ENCODE results near the gene RFT1. TPM values are rescaled to one million over a fixed set of nuclear protein-coding genes. Genes with fewer than 3 reads are reported as not detected.

Gene RFT1
- total and polyA plus RNA-seq, 2 donors (not counting 3 experiments of a cell fraction or from before 2014, with no cell fraction given): 29.8 to 39.9 TPM

GRCh38 chr3:53144862-53145712 lies 14.9 kb upstream of the RFT1 start:
- H3K36me3 ChIP-seq (ENCODE audit: control insufficient read depth in 2 of 2, extremely low read depth in 1 of 2, insufficient read depth in 2 of 2, low read length in 2 of 2): no peaks in the 10 kb centered on the region
- H3K9me1 ChIP-seq (replicated peaks; ENCODE audit: control insufficient read depth, extremely low read depth, insufficient read depth, low read length): no peaks in the 10 kb centered on the region
- CTCF ChIA-PET: interaction anchor here (0.7 to 3.9 kb wide), 3 partner anchors 11 to 14 kb away, joined by 3 to 19 read pairs (median 3); no protein-coding TSS in a partner anchor
- H3K9me3 ChIP-seq (replicated peaks; ENCODE audit: control insufficient read depth, insufficient read depth, low read length): no peaks in the 10 kb centered on the region
- intact Hi-C loops (cut with micrococcal nuclease): no loop called here
- no peaks in the 10 kb centered on the region for H4K20me1 ChIP-seq (replicated peaks; ENCODE audit: control insufficient read depth, extremely low read depth, insufficient read depth, low read length)
- no peak for FAIRE-seq
- TF ChIP-seq JUN (IDR thresholded peaks at IDR 0.05; ENCODE audit: borderline replicate concordance, insufficient read depth, insufficient read length, low read depth) (no peak), GATA2 (IDR thresholded peaks at IDR 0.05; ENCODE audit: insufficient read depth, insufficient read length, low read depth, low read length) (no peak), POLR2AphosphoS5 (IDR thresholded peaks at IDR 0.05; ENCODE audit: insufficient read depth, low read depth, low read length) (no peak), EZH2 (IDR thresholded peaks at IDR 0.05; ENCODE audit: borderline replicate concordance, low read depth, low read length, severe bottlenecking) (no peak), MYC (IDR thresholded peaks at IDR 0.05; ENCODE audit: low read depth, low read length) (no peak), CTCF (IDR thresholded peaks at IDR 0.05; ENCODE audit: extremely low read depth in 1 of 2, insufficient read depth in 1 of 2, low read depth in 1 of 2, low read length in 2 of 2) (no peak), FOS (IDR thresholded peaks at IDR 0.05; ENCODE audit: borderline replicate concordance, insufficient read depth, low read length) (no peak), MAX (IDR thresholded peaks at IDR 0.05; ENCODE audit: insufficient read depth, insufficient read length) (no peak), POLR2A (IDR thresholded peaks at IDR 0.05; ENCODE audit: low read depth, low read length) (no peak)
- no peak overlapping the region for H3K27ac ChIP-seq (ENCODE audit: insufficient read depth, low read depth, low read length)
- POLR2A ChIA-PET: no interaction called here
- DNase-seq (ENCODE audit: low read depth, low spot score): no peak
- no peaks in the 10 kb centered on the region for H3K79me2 ChIP-seq (ENCODE audit: control insufficient read depth, insufficient read depth, low read length)
- no peak overlapping the region for H2AFZ ChIP-seq (ENCODE audit: low read depth, low read length)
- no peak overlapping the region for H3K4me2 ChIP-seq (ENCODE audit: insufficient read depth, low read length)
- dilution Hi-C loops (cut with MboI; ENCODE audit: extremely low pct_ligation_motif_present, low sequenced_read_pairs): no loop called here
- H3K4me3 ChIP-seq (replicated peaks in 1 of 3; ENCODE audit: insufficient read depth in 1 of 3, low read depth in 1 of 3, low read length in 3 of 3): no peak overlapping the region
- H3K4me1 ChIP-seq (ENCODE audit: control insufficient read depth, extremely low read depth, insufficient read depth, low read length): no peaks in the 10 kb centered on the region
- no peak overlapping the region for H3K9ac ChIP-seq (replicated peaks; ENCODE audit: extremely low read depth, insufficient read depth, low read length)
- no peaks in the 10 kb centered on the region for H3K27me3 ChIP-seq (ENCODE audit: control insufficient read depth in 2 of 2, insufficient read depth in 2 of 2, low read length in 2 of 2)
- BruUV-seq (replicated peaks): no TSS peak
